ENCODE measurements around the gene PLPPR4. TPM values are rescaled to one million over a fixed set of nuclear protein-coding genes. Genes with fewer than 3 reads are reported as not detected.
"Not testable (repeated sequence)": the region's sequence is repeated elsewhere in the genome, so short reads cannot be mapped to it uniquely, and the experiment has no call there.

Gene PLPPR4
- total and polyA plus RNA-seq, 7 donors, result 0.04 to 0.28 (median 0.10) TPM

DNA sequence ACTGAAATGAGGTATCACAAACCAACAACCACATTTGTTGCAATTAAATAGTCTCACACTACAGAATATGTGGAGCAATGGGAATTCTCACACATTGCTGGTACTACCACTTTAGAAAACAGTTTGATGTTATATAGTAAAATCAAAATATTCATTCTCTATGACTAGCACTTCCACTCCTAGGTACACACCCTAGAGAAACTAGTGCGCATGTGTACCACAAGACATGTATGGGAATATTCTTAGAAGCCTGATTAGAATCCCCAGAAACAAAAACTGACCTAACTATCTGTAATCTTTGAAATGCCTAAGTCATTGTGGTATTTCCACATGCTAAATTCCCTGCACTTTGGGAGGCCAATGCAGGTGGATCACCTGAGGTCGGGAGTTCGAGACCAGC is 18.1 kb upstream of the PLPPR4 start:
- no peaks in the 10 kb centered on the region for H3K4me1 ChIP-seq
- TF ChIP-seq, protein P1, sequence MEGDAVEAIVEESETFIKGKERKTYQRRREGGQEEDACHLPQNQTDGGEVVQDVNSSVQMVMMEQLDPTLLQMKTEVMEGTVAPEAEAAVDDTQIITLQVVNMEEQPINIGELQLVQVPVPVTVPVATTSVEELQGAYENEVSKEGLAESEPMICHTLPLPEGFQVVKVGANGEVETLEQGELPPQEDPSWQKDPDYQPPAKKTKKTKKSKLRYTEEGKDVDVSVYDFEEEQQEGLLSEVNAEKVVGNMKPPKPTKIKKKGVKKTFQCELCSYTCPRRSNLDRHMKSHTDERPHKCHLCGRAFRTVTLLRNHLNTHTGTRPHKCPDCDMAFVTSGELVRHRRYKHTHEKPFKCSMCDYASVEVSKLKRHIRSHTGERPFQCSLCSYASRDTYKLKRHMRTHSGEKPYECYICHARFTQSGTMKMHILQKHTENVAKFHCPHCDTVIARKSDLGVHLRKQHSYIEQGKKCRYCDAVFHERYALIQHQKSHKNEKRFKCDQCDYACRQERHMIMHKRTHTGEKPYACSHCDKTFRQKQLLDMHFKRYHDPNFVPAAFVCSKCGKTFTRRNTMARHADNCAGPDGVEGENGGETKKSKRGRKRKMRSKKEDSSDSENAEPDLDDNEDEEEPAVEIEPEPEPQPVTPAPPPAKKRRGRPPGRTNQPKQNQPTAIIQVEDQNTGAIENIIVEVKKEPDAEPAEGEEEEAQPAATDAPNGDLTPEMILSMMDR (IDR thresholded peaks at IDR 0.05), result no peak
- H3K27me3 ChIP-seq (ENCODE audit: insufficient read depth in 3 of 3, low read length in 2 of 3), result no peaks in the 10 kb centered on the region
- WGBS, 3 donors, result 88 to 94% (median 94%) methylated on average over 3 of the region's 3 CpGs
- intact Hi-C loops (cut with DNase I), result no loop called here
- no peak overlapping the region for H3K4me3 ChIP-seq
- ATAC-seq (no peak), DNase-seq (no peak)
- no peak overlapping the region for H3K27ac ChIP-seq
- no peaks in the 10 kb centered on the region for H3K9me3 ChIP-seq
- no peaks in the 10 kb centered on the region for H3K36me3 ChIP-seq (ENCODE audit: insufficient read depth in 1 of 2, low read depth in 1 of 2)

DNA sequence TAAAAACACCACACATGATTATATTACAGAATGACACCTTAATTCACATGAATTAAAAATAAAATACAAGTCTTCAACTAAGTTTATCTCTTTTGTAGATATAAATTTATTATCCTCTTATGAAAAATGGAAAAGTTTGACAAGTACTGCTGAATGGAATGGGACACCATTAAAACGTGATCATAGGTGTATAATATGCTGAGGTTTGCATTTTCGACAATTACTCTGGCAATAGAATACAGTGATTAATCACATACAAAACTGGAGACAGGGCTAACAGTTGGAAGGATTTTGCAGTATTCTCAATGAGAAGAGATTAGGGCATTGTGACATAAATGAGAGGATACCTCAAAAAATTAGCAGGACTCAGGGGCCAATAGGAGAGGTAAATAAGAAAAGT is 17.1 kb upstream of the PLPPR4 start:
- TF ChIP-seq, protein P1 (IDR thresholded peaks at IDR 0.05), result no peak
- no peak overlapping the region for H3K27ac ChIP-seq
- ATAC-seq (no peak), DNase-seq (no peak)
- intact Hi-C loops (cut with DNase I), result no loop called here
- no peaks in the 10 kb centered on the region for H3K9me3 ChIP-seq
- H3K36me3 ChIP-seq (ENCODE audit: insufficient read depth in 1 of 2, low read depth in 1 of 2), result no peaks in the 10 kb centered on the region
- no peaks in the 10 kb centered on the region for H3K4me1 ChIP-seq
- WGBS, 3 donors, result 79 to 83% (median 80%) methylated on average over 2 of the region's 2 CpGs
- H3K4me3 ChIP-seq, result no peak overlapping the region
- no peaks in the 10 kb centered on the region for H3K27me3 ChIP-seq (ENCODE audit: insufficient read depth in 3 of 3, low read length in 2 of 3)

DNA sequence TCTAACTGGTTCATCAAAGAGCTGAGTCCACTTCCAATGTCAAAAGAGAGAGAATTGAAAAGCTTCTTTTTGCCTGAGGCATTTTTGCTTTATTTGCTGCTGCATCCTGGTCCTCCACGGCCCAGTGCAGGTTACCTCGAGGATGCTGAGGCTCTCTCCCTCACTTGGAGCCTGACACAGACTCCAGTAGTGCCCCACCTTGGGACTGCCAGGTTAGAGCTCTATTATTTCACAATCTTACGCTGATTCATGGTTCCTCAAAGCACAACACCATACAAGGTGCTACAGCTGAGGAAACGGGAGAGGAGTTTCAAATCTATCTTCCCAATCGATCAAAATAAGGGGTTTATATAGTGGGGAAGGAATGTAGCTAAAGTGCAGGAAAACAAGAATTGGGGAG is 13.6 kb upstream of the PLPPR4 start:
- no peak for DNase-seq
- no peak overlapping the region for H3K4me3 ChIP-seq
- no peak for ATAC-seq

DNA sequence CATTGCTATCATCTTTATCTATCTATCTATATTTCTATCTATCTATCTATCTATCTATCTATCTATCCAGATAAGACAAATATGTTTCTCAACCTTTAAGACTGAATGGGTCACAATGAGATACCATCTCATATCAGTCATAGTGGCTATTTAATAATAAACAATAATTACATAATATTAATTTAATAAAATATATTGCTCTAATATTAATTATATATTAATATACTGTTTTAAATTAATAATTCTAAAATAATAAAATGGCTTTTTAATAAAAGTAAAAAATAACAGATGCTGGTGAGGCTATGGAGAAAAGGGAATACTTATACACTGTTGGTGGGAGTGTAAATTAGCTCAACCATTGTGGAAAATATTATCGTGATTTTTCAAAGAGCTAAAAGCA is 13.0 kb upstream of the PLPPR4 start:
- Histone ChIP-seq H3K27ac (no peak overlapping the region), H3K36me3 (ENCODE audit: insufficient read depth in 1 of 2, low read depth in 1 of 2) (no peaks in the 10 kb centered on the region), H3K9me3 (no peaks in the 10 kb centered on the region), H3K27me3 (ENCODE audit: insufficient read depth in 3 of 3, low read length in 2 of 3) (no peaks in the 10 kb centered on the region), H3K4me1 (no peaks in the 10 kb centered on the region), H3K4me3 (no peak overlapping the region)
- TF ChIP-seq, protein P1 (IDR thresholded peaks at IDR 0.05), result no peak
- DNase-seq (no peak), ATAC-seq (no peak)
- WGBS, 3 donors, result 88 to 97% (median 94%) methylated on average over 1 of the region's 1 CpG
- intact Hi-C loops (cut with DNase I), result no loop called here

More for the DNA sequence above, 13.6 kb upstream of the PLPPR4 start:
- no peaks in the 10 kb centered on the region for H3K4me1 ChIP-seq
- intact Hi-C loops (cut with DNase I), result no loop called here
- H3K36me3 ChIP-seq (ENCODE audit: insufficient read depth in 1 of 2, low read depth in 1 of 2), result no peaks in the 10 kb centered on the region
- no peaks in the 10 kb centered on the region for H3K9me3 ChIP-seq
- H3K27me3 ChIP-seq (ENCODE audit: insufficient read depth in 3 of 3, low read length in 2 of 3), result no peaks in the 10 kb centered on the region
- no peak overlapping the region for H3K27ac ChIP-seq
- TF ChIP-seq, protein P1 (IDR thresholded peaks at IDR 0.05), result no peak
- 66 to 85% (median 82%) methylated on average over 5 of the region's 5 CpGs for WGBS, 3 donors

DNA sequence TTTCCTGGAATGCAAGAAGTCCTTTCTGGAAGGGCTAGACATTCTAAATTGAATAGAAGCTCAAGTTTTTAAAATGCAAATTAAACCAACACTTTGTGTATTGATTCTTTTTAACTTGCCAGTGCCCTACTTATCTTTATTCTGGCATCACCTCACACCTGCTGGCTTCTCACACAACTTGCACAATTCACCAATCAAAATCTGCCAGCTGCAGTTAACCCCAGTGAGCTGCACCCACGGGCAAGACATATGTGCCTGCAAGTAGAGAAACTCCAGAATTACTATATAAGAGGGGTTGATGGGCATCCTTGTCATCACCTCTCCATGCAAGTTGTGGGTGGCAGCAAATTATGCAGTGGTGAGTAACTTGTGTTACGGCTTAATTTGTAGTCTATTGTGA is 11.7 kb upstream of the PLPPR4 start:
- Histone ChIP-seq H3K9me3 (no peaks in the 10 kb centered on the region), H3K27ac (no peak overlapping the region), H3K4me1 (no peaks in the 10 kb centered on the region), H3K27me3 (ENCODE audit: insufficient read depth in 3 of 3, low read length in 2 of 3) (no peaks in the 10 kb centered on the region), H3K4me3 (no peak overlapping the region), H3K36me3 (ENCODE audit: insufficient read depth in 1 of 2, low read depth in 1 of 2) (no peaks in the 10 kb centered on the region)
- intact Hi-C loops (cut with DNase I), result no loop called here
- DNase-seq (no peak), ATAC-seq (no peak)
- 58 to 64% (median 60%) methylated on average over 2 of the region's 2 CpGs for WGBS, 3 donors
- TF ChIP-seq, protein P1 (IDR thresholded peaks at IDR 0.05), result no peak

DNA sequence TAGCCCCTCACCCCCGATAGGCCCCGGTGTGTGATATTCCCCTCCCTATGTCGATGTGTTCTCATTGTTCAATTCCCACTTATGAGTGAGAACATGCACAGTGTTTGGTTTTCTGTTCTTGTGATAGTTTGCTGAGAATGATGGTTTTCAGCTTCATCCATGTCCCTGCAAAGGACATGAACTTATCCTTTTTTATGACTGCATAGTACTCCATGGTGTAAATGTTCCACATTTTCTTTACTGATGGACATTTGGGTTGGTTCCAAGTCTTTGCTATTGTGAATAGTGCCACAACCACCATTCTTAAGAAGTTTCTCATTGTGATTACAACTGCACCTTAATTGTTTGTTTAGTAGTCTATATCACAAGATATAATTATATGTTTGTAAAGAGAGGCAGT is 3.9 kb upstream of the PLPPR4 start:
- H3K9me3 ChIP-seq; ATAC-seq; H3K4me3 ChIP-seq; intact Hi-C loops (cut with DNase I); H3K36me3 ChIP-seq (ENCODE audit: insufficient read depth in 1 of 2, low read depth in 1 of 2); DNase-seq; H3K27ac ChIP-seq; H3K4me1 ChIP-seq: not testable (repeated sequence)
- WGBS, 3 donors, result 82 to 99% (median 95%) methylated on average over 3 of the region's 3 CpGs
- peaks cover 0 to 20% (median 3%) of the 10 kb centered on the region in 3 donors for H3K27me3 ChIP-seq (ENCODE audit: insufficient read depth in 3 of 3, low read length in 2 of 3)

Data from psoas muscle (tissue), 8 donors.